HCT116 (cell line): ENCODE results near the gene FAM221A.

Source experiments
- EZH2phosphoT487 ChIP-seq: fragments of 200-600 bp; IDR thresholded peaks from 2 replicates; pipeline ENCODE4 v1.6.1; 2018; ENCODE audit warnings: antibody characterized with exemption, borderline replicate concordance
- ZNF274 ChIP-seq: fragments of 200-500 bp; sonication (Bioruptor generic); IDR thresholded peaks from 2 replicates; pipeline ENCODE4 v1.6.1; 2014; ENCODE audit warnings: mild to moderate bottlenecking, low read depth, low read length, inconsistent platforms
- TF ChIP-seq, protein P1 (sequence below), 3 experiments: fragments of 200-600 bp in 1 of 3; sonication (generic) in 1 of 3; IDR thresholded peaks in 2 of 3; conservative IDR thresholded peaks in 1 of 3; 2 replicates each; pipeline ENCODE4 v1.5.1; 2012 to 2017; ENCODE audit warnings: low read depth in 2 of 3, low read length in 2 of 3, antibody characterized with exemption in 1 of 3, borderline replicate concordance in 1 of 3, control low read depth in 1 of 3, mild to moderate bottlenecking in 1 of 3, mixed read lengths in 1 of 3, mixed run types in 1 of 3, moderate library complexity in 1 of 3; ENCODE audit not compliant: insufficient read depth in 1 of 3

DNA sequence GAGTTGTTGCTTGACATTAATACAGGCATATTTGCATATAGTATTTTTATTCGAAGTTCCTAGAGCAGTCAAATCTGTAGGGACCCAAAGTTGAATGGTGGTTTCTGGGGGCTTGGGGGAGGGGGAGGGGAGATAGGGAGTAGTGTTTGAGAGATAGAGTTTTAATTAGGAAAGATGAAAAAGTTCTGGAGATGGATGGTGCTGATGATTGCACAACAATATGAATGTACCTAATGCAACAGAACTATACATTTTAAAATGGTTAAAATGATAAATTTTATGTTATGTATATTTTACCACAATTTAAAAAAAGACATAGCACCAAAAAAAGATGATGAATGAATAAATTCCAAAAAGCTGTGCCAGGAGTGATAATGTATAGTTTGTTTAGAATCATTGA lies 71.9 kb downstream of the FAM221A start:
- TF ChIP-seq ZNF274 (no peak), EZH2phosphoT487 (no peak)
- TF ChIP-seq, protein P1, sequence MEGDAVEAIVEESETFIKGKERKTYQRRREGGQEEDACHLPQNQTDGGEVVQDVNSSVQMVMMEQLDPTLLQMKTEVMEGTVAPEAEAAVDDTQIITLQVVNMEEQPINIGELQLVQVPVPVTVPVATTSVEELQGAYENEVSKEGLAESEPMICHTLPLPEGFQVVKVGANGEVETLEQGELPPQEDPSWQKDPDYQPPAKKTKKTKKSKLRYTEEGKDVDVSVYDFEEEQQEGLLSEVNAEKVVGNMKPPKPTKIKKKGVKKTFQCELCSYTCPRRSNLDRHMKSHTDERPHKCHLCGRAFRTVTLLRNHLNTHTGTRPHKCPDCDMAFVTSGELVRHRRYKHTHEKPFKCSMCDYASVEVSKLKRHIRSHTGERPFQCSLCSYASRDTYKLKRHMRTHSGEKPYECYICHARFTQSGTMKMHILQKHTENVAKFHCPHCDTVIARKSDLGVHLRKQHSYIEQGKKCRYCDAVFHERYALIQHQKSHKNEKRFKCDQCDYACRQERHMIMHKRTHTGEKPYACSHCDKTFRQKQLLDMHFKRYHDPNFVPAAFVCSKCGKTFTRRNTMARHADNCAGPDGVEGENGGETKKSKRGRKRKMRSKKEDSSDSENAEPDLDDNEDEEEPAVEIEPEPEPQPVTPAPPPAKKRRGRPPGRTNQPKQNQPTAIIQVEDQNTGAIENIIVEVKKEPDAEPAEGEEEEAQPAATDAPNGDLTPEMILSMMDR (IDR thresholded peaks at IDR 0.05 in 2 of 3, conservative IDR thresholded peaks at IDR 0.05 in 1 of 3; ENCODE audit: borderline replicate concordance in 1 of 3, insufficient read depth in 1 of 3, low read depth in 2 of 3, low read length in 2 of 3): no peak
